ENCODE results near the gene TTC38. TPM values are rescaled to one million over a fixed set of nuclear protein-coding genes. Genes with fewer than 3 reads are reported as not detected.

Gene TTC38
- total and polyA plus RNA-seq, 12 donors = 24.0 to 111 (median 39.7) TPM

GRCh38 chr22:46256358-46256958 lies 11.3 kb upstream of the TTC38 start:
- Histone ChIP-seq H3K4me3 (no peak overlapping the region), H3K9me3 (replicated peaks in 1 of 3) (no peaks in the 10 kb centered on the region), H3K36me3 (replicated peaks in 1 of 2) (no peaks in the 10 kb centered on the region), H3K27ac (no peak overlapping the region), H3K4me1 (replicated peaks in 1 of 2) (no peaks in the 10 kb centered on the region), H3K27me3 (no peaks in the 10 kb centered on the region)
- DNase-seq = no peak
- intact Hi-C loops (cut with DNase I) = loop anchor here in 1 of 2 donors (10.0 kb wide), 1 partner anchor 132 kb away; no protein-coding TSS in a partner anchor
- 57 to 87% (median 79%) methylated on average over 8 of the region's 8 CpGs for WGBS, 4 donors
- TF ChIP-seq CTCF (IDR thresholded peaks at IDR 0.05) (no peak), POLR2A (IDR thresholded peaks at IDR 0.05) (no peak)

DNA sequence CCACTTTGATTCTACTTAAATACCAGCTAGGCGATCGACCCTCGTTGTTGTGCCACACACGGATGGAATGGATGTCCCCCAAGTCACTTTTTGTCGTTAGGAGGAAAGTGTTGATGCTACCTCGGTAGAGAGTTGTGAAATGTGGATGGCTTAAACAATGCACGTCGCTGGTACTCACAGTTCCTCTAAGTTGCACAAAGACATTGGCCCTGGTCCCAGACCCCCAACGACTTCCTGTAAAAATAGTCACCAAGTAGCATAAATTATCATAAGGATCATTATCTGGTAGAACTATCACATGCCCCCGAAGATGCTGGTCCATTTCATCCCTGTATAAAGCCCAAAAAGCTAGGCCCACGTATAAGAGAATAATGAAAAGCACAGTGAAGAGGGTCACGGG lies 8.4 kb upstream of the TTC38 start:
- H3K27me3 ChIP-seq = no peaks in the 10 kb centered on the region
- intact Hi-C loops (cut with DNase I) = loop anchor here in 1 of 2 donors (10.0 kb wide), 1 partner anchor 135 kb away; no protein-coding TSS in a partner anchor
- no peak overlapping the region for H3K4me3 ChIP-seq
- no peaks in the 10 kb centered on the region for H3K9me3 ChIP-seq (replicated peaks in 1 of 3)
- peak in 2 of 7 donors; percentile 42 to 43 for DNase-seq
- H3K27ac ChIP-seq = no peak overlapping the region
- H3K36me3 ChIP-seq (replicated peaks in 1 of 2) = no peaks in the 10 kb centered on the region
- WGBS, 4 donors = 69 to 76% (median 72%) methylated on average over 12 of the region's 12 CpGs
- TF ChIP-seq CTCF (IDR thresholded peaks at IDR 0.05) (no peak), POLR2A (IDR thresholded peaks at IDR 0.05) (no peak)
- H3K4me1 ChIP-seq (replicated peaks in 1 of 2) = no peaks in the 10 kb centered on the region

DNA sequence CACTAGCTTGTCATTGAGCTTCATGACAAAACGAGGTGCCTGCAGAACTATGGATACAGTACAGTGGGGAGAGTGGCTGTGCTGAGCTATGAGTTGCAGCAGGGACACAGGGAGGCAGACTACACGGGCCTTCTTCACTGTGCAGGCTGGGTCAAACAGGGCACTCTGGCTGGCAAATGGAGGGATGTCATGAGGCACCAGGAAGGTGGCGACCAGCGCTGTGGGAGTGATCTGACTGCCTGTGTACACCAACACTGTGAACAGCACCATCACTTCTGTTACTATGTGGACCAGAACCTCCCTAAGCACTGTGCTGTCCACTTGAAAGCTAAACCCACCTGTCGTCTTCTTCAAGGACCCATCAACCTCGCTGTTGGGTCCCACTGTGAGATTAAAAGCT lies 7.8 kb upstream of the TTC38 start:
- Histone ChIP-seq H3K4me1 (replicated peaks in 1 of 2) (no peaks in the 10 kb centered on the region), H3K27me3 (no peaks in the 10 kb centered on the region), H3K4me3 (no peak overlapping the region), H3K9me3 (replicated peaks in 1 of 3) (no peaks in the 10 kb centered on the region), H3K36me3 (replicated peaks in 1 of 2) (no peaks in the 10 kb centered on the region), H3K27ac (no peak overlapping the region)
- TF ChIP-seq CTCF (IDR thresholded peaks at IDR 0.05) = no peak
- TF ChIP-seq POLR2A (IDR thresholded peaks at IDR 0.05) = no peak
- intact Hi-C loops (cut with DNase I) = no loop called here
- DNase-seq = no peak
- WGBS, 4 donors = 71 to 85% (median 78%) methylated on average over 4 to 6 of the region's 6 CpGs

DNA sequence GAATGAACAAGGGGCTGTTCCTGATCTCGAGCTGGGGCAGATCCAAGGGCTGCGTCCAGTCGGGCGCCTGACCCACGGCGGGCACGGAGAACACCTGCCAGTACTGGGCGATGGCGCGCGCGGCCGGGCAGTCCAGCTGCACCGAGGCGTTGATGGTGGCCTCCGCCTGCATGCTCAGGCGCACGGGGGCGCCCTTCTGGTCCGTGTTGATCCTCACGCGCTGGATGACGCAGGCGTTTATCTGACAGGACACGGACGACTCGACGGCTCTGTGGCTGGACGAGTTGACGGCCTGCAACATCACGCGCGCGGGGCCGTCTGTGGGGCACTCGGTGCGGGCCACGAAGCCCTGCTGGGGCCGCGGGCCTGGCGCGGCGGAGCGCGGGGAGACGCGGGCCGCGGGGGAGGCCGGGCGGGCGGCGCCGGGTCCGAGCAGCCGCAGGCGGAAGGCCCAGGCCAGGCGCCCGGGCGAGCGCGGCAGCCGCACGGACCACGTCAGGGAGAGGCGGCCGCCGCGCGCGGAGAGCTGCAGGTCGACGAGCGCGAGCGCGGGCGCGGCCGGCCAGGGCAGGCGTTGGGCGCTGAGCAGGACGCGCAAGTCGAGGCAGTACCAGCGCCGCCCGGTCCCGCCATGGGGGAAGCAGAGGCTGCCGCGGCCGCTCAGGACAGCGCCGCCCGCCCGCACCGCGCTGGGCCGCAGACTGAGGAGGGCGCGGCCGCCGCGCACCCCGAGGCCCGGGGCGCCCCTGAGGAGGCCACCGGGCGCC lies 5.2 kb upstream of the TTC38 start:
- 12 to 39% (median 15%) methylated on average over 16 to 109 of the region's 109 CpGs for WGBS, 4 donors
- DNase-seq = peak; percentile 58 to 88 (median 72)
- Histone ChIP-seq H3K27ac (no peak overlapping the region), H3K4me1 (replicated peaks in 1 of 2) (peaks cover 10% of the 10 kb centered on the region in 2 donors), H3K9me3 (replicated peaks in 1 of 3) (no peaks in the 10 kb centered on the region), H3K36me3 (replicated peaks in 1 of 2) (no peaks in the 10 kb centered on the region), H3K4me3 (peak overlapping the region in 1 of 4 donors; percentile 46), H3K27me3 (no peaks in the 10 kb centered on the region)
- intact Hi-C loops (cut with DNase I) = no loop called here
- TF ChIP-seq CTCF (IDR thresholded peaks at IDR 0.05) (peak in 3 of 6 experiments; percentile 29 to 32 (median 30)), POLR2A (IDR thresholded peaks at IDR 0.05) (no peak)
